Stimulated activated naive B cell treated with anti-CD40 and anti-IgM and Interleukin-4, amounts not matched to agents 10 μg/mL and 1 μg/mL and 100 μg/mL, for 72 hours (primary cell): Measurements from ENCODE around the gene MAP1LC3C.
"Not testable (repeated sequence)": the region's sequence is repeated elsewhere in the genome, so short reads cannot be mapped to it uniquely, and the experiment has no call there.

Experiments used
- ATAC-seq, 2 donors: fragments of 150-1000 bp; cut with Tn5 transposase; replicated peaks; 2 replicates each; pipeline ENCODE4 v1.10.0; 2021; ENCODE audit warnings: moderate library complexity in 1 of 2
- DNase-seq: peaks from one replicate; pipeline ENCODE4 v3.0.0; 2021
- H3K27ac Mint-ChIP-seq: one replicate; pipeline ENCODE4 v1.8.0; 2022; ENCODE audit warnings: mild to moderate bottlenecking, mixed read lengths
- H3K27me3 Mint-ChIP-seq, 2 donors: one replicate each; pipeline ENCODE4 v1.8.0; 2022; ENCODE audit warnings: mixed read lengths in 2 of 2
- H3K36me3 Mint-ChIP-seq, 2 donors: one replicate each; pipeline ENCODE4 v1.8.0; 2022; ENCODE audit warnings: mixed read lengths in 2 of 2, mild to moderate bottlenecking in 1 of 2
- H3K4me1 Mint-ChIP-seq, 2 donors: one replicate each; pipeline ENCODE4 v1.8.0; 2022; ENCODE audit warnings: mixed read lengths in 2 of 2, mild to moderate bottlenecking in 1 of 2
- H3K4me3 Mint-ChIP-seq, 2 donors: one replicate each; pipeline ENCODE4 v1.8.0; 2022; ENCODE audit warnings: mild to moderate bottlenecking in 2 of 2, mixed read lengths in 2 of 2, moderate library complexity in 1 of 2
- H3K9me3 Mint-ChIP-seq, 2 donors: one replicate each; pipeline ENCODE4 v1.8.0; 2022; ENCODE audit warnings: mixed read lengths in 2 of 2, mild to moderate bottlenecking in 1 of 2

The MAP1LC3C gene

GRCh38 chr1:242004751-242005495 is 6.0 kb upstream of the MAP1LC3C start:
- Mint-ChIP-seq H3K27me3 (peaks cover 7 to 12% of the 10 kb centered on the region in 2 donors), H3K27ac (no peak overlapping the region), H3K4me1 (no peaks in the 10 kb centered on the region), H3K9me3 (no peaks in the 10 kb centered on the region), H3K36me3 (no peaks in the 10 kb centered on the region), H3K4me3 (no peak overlapping the region)
- no peak for ATAC-seq
- DNase-seq: no peak

GRCh38 chr1:242002510-242002909 is 3.6 kb upstream of the MAP1LC3C start:
- Mint-ChIP-seq H3K36me3 (no peaks in the 10 kb centered on the region), H3K9me3 (no peaks in the 10 kb centered on the region), H3K27ac (no peak overlapping the region), H3K4me3 (no peak overlapping the region), H3K4me1 (peaks cover 5 to 8% of the 10 kb centered on the region in 2 donors), H3K27me3 (peaks cover 3 to 6% of the 10 kb centered on the region in 2 donors)
- no peak for DNase-seq
- no peak for ATAC-seq

- no peak for DNase-seq
- no peak for ATAC-seq
- no peaks in the 10 kb centered on the region for H3K9me3 Mint-ChIP-seq
- H3K4me1 Mint-ChIP-seq: peaks cover 5 to 8% of the 10 kb centered on the region in 2 donors
- peaks cover 3 to 6% of the 10 kb centered on the region in 2 donors for H3K27me3 Mint-ChIP-seq
- no peak overlapping the region for H3K4me3 Mint-ChIP-seq
- H3K27ac Mint-ChIP-seq: no peak overlapping the region
- H3K36me3 Mint-ChIP-seq: no peaks in the 10 kb centered on the region
These were observed 3.2 kb upstream of the MAP1LC3C start for GRCh38 chr1:242002072-242002471.

- ATAC-seq (no peak), DNase-seq (no peak)
- peaks cover 3 to 6% of the 10 kb centered on the region in 2 donors for H3K27me3 Mint-ChIP-seq
- H3K9me3 Mint-ChIP-seq: no peaks in the 10 kb centered on the region
- H3K36me3 Mint-ChIP-seq: no peaks in the 10 kb centered on the region
- peaks cover 5 to 8% of the 10 kb centered on the region in 2 donors for H3K4me1 Mint-ChIP-seq
- H3K4me3 Mint-ChIP-seq: no peak overlapping the region
- H3K27ac Mint-ChIP-seq: no peak overlapping the region
These were observed 1.5 kb upstream of the MAP1LC3C start for GRCh38 chr1:242000434-242000833.

- Mint-ChIP-seq H3K4me1 (peaks cover 5 to 8% of the 10 kb centered on the region in 2 donors), H3K9me3 (no peaks in the 10 kb centered on the region), H3K4me3 (peak overlapping the region; percentile 73), H3K27ac (peak overlapping the region; percentile 70), H3K27me3 (peaks cover 3 to 8% of the 10 kb centered on the region in 2 donors), H3K36me3 (no peaks in the 10 kb centered on the region)
- ATAC-seq (peak; percentile 87 to 90), DNase-seq (peak; percentile 57)
These were observed 431 bp downstream of the MAP1LC3C start for GRCh38 chr1:241998412-241998921.

- Mint-ChIP-seq H3K4me1 (peaks cover 5 to 8% of the 10 kb centered on the region in 2 donors), H3K27me3 (peaks cover 8 to 18% of the 10 kb centered on the region in 2 donors), H3K27ac (no peak overlapping the region), H3K4me3 (no peak overlapping the region), H3K9me3 (no peaks in the 10 kb centered on the region), H3K36me3 (no peaks in the 10 kb centered on the region)
- ATAC-seq (no peak), DNase-seq (no peak)
These were observed 1.4 kb downstream of the MAP1LC3C start for GRCh38 chr1:241997401-241997998.

- no peaks in the 10 kb centered on the region for H3K9me3 Mint-ChIP-seq
- H3K4me1 Mint-ChIP-seq: peaks cover 5 to 8% of the 10 kb centered on the region in 2 donors
- DNase-seq: no peak
- no peaks in the 10 kb centered on the region for H3K36me3 Mint-ChIP-seq
- peaks cover 14 to 33% of the 10 kb centered on the region in 2 donors for H3K27me3 Mint-ChIP-seq
- no peak for ATAC-seq
- no peak overlapping the region for H3K4me3 Mint-ChIP-seq
- no peak overlapping the region for H3K27ac Mint-ChIP-seq
These were observed 4.7 kb downstream of the MAP1LC3C start for GRCh38 chr1:241994171-241994570.

GRCh38 chr1:241992734-241993133 is 6.2 kb downstream of the MAP1LC3C start:
- no peaks in the 10 kb centered on the region for H3K9me3 Mint-ChIP-seq
- ATAC-seq: no peak
- DNase-seq: no peak
- no peak overlapping the region for H3K27ac Mint-ChIP-seq
- H3K36me3 Mint-ChIP-seq: no peaks in the 10 kb centered on the region
- H3K4me3 Mint-ChIP-seq: no peak overlapping the region
- H3K4me1 Mint-ChIP-seq: no peaks in the 10 kb centered on the region
- peaks cover 14 to 33% of the 10 kb centered on the region in 2 donors for H3K27me3 Mint-ChIP-seq

GRCh38 chr1:241990040-241990439 is 8.9 kb downstream of the MAP1LC3C start:
- Mint-ChIP-seq H3K27ac (no peak overlapping the region), H3K4me3 (no peak overlapping the region), H3K27me3 (peaks cover 14 to 33% of the 10 kb centered on the region in 2 donors), H3K36me3 (no peaks in the 10 kb centered on the region), H3K9me3 (no peaks in the 10 kb centered on the region), H3K4me1 (no peaks in the 10 kb centered on the region)
- DNase-seq (no peak), ATAC-seq (no peak)

- peaks cover 14 to 25% of the 10 kb centered on the region in 2 donors for H3K27me3 Mint-ChIP-seq
- H3K4me3 Mint-ChIP-seq, H3K27ac Mint-ChIP-seq, DNase-seq, H3K36me3 Mint-ChIP-seq, H3K4me1 Mint-ChIP-seq, H3K9me3 Mint-ChIP-seq, ATAC-seq: not testable (repeated sequence)
These were observed 10.4 kb downstream of the MAP1LC3C start for GRCh38 chr1:241988389-241988930.

GRCh38 chr1:241985787-241986186 is 13.1 kb downstream of the MAP1LC3C start:
- DNase-seq (peak; percentile 5), ATAC-seq (no peak)
- Mint-ChIP-seq H3K27ac (no peak overlapping the region), H3K4me3 (no peak overlapping the region), H3K9me3 (no peaks in the 10 kb centered on the region), H3K36me3 (no peaks in the 10 kb centered on the region), H3K27me3 (peaks cover 3 to 6% of the 10 kb centered on the region in 2 donors), H3K4me1 (peaks cover 0 to 1% of the 10 kb centered on the region in 2 donors)

GRCh38 chr1:241979926-241980325 is 19.0 kb downstream of the MAP1LC3C start:
- Mint-ChIP-seq H3K9me3 (no peaks in the 10 kb centered on the region), H3K36me3 (no peaks in the 10 kb centered on the region), H3K4me1 (peaks cover 0 to 1% of the 10 kb centered on the region in 2 donors), H3K4me3 (no peak overlapping the region), H3K27ac (no peak overlapping the region), H3K27me3 (no peaks in the 10 kb centered on the region)
- ATAC-seq (no peak), DNase-seq (no peak)

- DNase-seq (no peak), ATAC-seq (no peak)
- Mint-ChIP-seq H3K36me3 (no peaks in the 10 kb centered on the region), H3K4me3 (no peak overlapping the region), H3K27ac (no peak overlapping the region), H3K27me3 (no peaks in the 10 kb centered on the region), H3K9me3 (no peaks in the 10 kb centered on the region), H3K4me1 (peaks cover 0 to 1% of the 10 kb centered on the region in 2 donors)
These were observed 19.8 kb downstream of the MAP1LC3C start for GRCh38 chr1:241979071-241979470.

- H3K36me3 Mint-ChIP-seq: no peaks in the 10 kb centered on the region
- H3K4me1 Mint-ChIP-seq: no peaks in the 10 kb centered on the region
- peaks cover 0 to 2% of the 10 kb centered on the region in 2 donors for H3K27me3 Mint-ChIP-seq
- H3K4me3 Mint-ChIP-seq: no peak overlapping the region
- no peak overlapping the region for H3K27ac Mint-ChIP-seq
- DNase-seq (no peak), ATAC-seq (no peak)
- no peaks in the 10 kb centered on the region for H3K9me3 Mint-ChIP-seq
These were observed 22.7 kb downstream of the MAP1LC3C start for GRCh38 chr1:241976229-241976628.
